GM19240 (cell line): ENCODE data around the gene FUT8.

Experiments used
- DNase-seq: peaks from one replicate; pipeline ENCODE4 v3.0.0; 2011; ENCODE audit warnings: low spot score; ENCODE audit not compliant: insufficient read length

The FUT8 gene

DNA sequence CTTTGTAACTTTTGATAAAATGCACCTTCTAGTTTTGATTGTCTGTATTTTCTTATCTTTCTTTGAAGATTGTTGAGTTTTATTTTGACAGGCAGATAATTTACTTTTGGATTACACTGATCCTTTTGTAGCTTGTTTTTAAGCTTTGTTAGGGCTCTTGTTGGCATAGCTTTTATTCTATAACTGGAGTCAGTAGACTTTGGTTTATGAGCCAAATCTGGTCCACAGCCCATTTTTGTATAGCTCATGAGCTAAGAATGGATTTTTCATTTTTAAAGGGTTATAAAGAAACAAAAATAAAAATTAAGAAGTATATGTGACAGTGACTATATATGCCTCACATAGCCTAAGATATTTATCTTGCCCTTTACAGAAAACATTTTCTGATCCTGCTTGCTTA lies 142.3 kb downstream of the FUT8 start:
- no peak for DNase-seq

- no peak for DNase-seq
These were observed 142.8 kb downstream of the FUT8 start for GRCh38 chr14:65555358-65555757.

- DNase-seq = no peak
These were observed 145.8 kb downstream of the FUT8 start for GRCh38 chr14:65558363-65558762.

GRCh38 chr14:65560340-65561027 lies 148.0 kb downstream of the FUT8 start:
- DNase-seq = no peak

- no peak for DNase-seq
These were observed 151.8 kb downstream of the FUT8 start for GRCh38 chr14:65564370-65564769.

- no peak for DNase-seq
These were observed 153.4 kb downstream of the FUT8 start for GRCh38 chr14:65565948-65566347.

- no peak for DNase-seq
These were observed 154.4 kb downstream of the FUT8 start for GRCh38 chr14:65566820-65567522.

DNA sequence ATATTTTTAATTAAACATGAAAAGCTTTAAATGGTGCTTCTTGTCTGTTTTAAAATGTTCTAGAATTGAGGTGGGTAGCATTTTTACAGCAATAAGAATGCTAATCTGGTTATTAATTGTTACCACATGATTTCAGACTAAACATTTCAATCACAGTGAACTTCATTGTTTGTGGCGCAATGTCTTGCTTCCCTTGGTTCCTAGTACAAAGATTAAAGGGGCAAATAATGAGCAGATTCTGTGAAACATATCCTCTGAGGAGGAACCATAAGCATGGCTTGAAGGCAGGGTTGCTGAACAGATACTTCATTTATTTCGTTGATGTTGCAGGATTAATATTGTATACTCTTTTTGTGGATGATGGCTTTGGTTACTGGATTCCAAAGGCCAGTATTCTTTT lies 162.1 kb downstream of the FUT8 start:
- no peak for DNase-seq

GRCh38 chr14:65575389-65575788 lies 162.9 kb downstream of the FUT8 start:
- DNase-seq = no peak

GRCh38 chr14:65580973-65581372 lies 168.4 kb downstream of the FUT8 start:
- DNase-seq = no peak

DNA sequence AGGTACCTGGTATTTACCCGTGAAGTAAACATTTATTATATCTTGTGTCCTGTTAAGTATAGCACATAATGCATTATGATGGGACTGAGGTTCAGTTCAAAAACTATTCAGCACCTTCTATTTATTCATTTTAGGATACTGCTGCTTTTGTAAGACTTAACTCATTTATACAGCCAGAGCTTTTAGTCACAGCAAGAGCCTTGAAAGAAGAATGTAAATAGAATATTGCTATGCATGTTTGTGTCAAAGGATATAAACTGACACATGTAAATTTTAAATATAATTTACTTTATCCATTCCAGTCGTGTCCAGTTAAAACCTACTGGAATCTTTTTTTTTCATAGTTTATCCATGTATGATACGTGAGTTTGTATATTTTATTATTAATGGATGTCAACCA lies 168.8 kb downstream of the FUT8 start:
- DNase-seq = no peak

DNA sequence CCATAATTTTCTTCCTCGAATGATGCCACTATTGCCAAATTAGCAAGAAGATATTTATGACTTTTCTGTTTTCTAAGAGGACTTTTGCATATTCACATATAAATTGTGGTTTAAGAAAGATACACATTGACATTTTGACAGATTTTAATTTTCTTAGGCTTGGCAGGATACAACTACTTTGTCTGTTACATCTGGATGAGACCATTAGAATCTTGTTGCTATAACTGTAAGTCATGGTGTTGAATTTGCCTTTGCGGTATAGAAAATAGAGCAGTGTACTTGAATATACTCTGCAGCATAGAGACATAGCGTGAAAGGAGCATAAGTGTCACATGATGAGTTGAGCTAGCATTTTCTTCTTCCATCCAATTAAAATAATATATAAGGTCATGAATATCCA lies 169.3 kb downstream of the FUT8 start:
- no peak for DNase-seq

DNA sequence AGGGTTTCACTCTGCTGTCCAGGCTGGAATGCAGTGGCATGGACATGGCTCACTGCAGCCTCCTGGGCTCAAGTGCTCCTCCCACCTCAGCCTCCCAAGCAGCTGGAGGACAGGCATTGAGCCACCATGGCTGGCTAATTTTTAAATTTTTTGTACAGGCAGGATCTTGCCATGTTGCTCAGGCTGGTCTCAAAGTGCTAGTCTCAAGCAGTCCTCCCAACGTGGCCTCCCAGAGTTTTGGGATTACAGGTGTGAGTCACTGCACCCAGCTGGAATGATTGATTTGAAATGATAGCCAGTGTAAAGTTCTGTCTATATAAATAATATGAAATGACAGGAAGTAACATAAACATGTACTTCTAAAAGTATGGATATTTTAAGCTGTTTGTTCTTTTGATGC lies 172.7 kb downstream of the FUT8 start:
- DNase-seq = no peak

DNA sequence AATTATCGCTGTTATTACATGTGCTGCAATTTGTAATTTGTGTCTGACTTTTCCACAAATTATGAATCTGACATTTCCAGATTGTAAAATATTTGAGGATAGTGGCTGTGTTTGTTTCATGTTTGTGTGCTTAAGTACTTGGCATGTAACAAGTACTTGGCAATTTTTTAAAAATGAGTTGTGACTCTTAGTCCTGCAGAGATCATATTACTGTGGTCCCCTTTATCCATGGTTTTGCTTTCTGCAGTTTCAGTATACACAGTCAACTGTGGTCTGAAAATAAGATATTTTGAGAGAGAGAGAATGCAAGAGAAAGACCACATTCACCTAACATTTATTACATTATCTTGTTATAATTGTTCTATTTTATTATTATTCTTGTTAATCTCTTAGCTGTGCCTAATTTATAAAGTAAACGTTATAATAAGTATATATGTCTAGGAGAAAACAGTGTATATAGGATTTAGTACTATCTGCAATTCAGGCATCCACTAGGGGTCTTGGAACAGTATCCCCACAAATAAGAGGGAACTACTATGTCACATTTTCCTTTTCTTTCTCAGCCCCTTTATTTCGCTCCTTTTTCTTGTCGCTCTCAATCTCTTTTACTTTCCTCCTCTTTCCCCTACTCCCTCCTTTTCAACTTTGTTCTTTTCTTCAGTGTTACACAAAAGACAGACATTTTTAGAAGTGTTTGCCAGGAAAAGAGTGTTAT lies 176.1 kb downstream of the FUT8 start:
- DNase-seq = no peak

- no peak for DNase-seq
These were observed 181.8 kb downstream of the FUT8 start for GRCh38 chr14:65594153-65594881.

GRCh38 chr14:65594882-65595237 lies 182.3 kb downstream of the FUT8 start:
- no peak for DNase-seq

DNA sequence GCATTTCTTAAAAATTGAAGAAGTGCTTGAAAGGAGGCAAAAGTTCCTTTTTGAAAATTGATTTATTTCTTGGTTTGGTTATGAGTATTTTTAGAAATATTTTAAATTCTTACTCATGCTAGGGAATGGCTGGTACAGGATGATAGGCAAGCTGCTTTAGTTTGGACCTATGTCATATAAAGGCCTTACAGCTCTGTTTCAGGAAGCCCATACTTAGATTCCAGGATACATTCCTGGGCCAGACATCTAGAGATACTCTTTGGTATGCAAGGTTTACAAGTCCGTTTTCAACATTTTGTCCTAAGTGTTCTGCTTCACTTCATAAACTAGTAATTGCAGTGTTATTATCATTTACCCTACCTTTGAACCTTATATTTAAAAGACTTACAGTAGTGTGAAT lies 186.8 kb downstream of the FUT8 start:
- no peak for DNase-seq

- DNase-seq = no peak
These were observed 188.2 kb downstream of the FUT8 start for GRCh38 chr14:65600742-65601141.

DNA sequence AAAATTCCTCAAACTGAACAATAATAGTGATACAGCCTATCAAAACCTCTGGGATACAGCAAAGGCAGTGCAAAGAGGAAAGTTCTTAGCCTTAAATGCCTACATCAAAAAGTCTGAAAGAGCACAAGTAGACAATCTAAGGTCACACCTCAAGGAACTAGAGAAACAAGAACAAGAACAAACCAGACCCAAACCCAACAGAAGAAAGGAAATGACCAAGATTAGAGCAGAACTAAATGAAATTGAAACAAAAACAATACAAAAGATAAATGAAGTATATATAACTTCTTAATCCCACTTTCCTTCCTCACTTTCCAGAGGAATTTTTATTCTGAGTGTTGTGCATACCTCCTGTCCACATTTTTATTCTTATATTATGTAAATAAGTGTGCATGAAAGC lies 192.0 kb downstream of the FUT8 start:
- no peak for DNase-seq

DNA sequence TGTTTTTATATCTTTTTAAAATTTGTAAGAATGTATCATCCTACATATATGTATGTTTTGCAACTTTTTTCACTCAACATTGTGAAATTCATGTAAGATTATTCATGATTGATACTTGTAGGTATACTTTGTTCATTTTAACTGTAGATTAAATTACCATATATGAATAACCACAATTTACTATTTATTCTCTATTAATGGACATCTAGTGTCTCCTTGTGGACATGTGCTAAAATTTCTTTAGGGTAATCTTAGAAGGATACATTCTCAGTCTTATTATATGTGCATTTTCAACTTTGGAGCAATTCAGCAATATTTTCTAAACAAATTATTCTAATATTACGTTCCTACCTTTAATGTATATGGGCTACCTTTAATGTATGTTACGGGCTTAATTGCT lies 192.4 kb downstream of the FUT8 start:
- no peak for DNase-seq

- no peak for DNase-seq
These were observed 193.9 kb downstream of the FUT8 start for GRCh38 chr14:65606460-65606859.

DNA sequence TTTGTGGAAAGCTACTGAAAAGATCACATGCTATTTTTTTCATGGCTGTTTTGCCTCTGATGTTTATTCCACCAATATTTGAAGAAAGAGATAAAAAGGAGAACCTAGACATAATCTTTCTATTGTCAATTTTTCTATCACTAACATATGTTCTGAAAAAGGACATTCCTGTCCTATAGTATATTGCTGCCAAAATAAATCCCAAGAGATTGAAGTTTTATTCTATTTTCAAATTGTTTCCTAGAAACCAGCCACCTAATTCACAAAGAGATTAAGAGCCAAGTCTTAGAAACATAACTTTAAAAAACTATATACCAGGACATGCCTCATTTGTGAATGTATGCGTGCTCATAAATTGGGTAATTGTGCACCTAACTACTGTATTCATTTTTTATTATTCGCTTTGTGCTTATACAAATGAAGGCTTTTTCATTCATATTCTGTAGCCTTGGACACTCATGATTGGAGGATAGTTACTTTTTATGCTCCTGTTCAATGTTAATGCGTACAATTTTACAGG lies 200.7 kb downstream of the FUT8 start:
- DNase-seq = no peak
